Ovary (tissue), 3 donors: Measurements from ENCODE around the gene C6orf47.

Experiments
- CTCF ChIP-seq, 3 donors: fragments of 450-650 bp in 2 of 3; fragments of 200-600 bp in 1 of 3; IDR thresholded peaks; one replicate each; pipeline versions ENCODE4 v1.5.1 to v1.8.0; 2016 to 2022; ENCODE audit warnings: antibody characterized with exemption in 3 of 3, mild to moderate bottlenecking in 1 of 3
- EP300 ChIP-seq: sonication (generic); formaldehyde crosslinking; IDR thresholded peaks from one replicate; pipeline ENCODE4 v1.6.1; 2017; ENCODE audit warnings: antibody characterized with exemption
- POLR2A ChIP-seq: fragments of 450-650 bp; IDR thresholded peaks from one replicate; pipeline ENCODE4 v1.6.1; 2017; ENCODE audit warnings: antibody characterized with exemption, mild to moderate bottlenecking, moderate library complexity
- donor health status: DM: no; HTN: no; CAD: no.

DNA sequence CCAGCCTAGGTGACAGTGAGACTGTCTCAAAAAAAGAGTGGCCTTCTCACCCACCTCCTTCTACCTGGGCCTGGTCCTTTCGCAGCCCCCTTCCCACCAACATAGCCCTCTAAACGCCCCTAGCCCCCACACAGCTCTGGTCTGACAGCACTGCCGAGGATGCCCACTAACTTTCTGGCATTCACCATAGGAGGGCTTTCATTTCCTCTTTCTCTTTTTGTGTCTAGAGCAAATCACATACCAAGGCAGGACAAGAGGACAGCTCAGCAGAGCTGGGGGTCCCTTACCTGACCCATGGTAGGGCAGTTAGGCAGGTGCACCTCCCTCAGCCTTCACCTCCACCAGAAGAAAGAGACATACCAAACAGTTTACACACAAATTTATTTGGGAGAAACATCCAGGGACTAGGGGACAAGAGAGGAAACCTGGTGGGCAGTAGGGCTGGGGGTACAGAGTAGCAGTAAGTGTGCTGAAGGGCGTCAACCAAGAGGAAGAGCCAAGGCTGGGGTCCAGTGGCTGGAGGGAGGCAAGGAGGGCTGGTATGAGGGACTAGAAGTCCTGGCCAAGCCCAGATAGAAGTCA lies 15.8 kb upstream of the C6orf47 start:
- TF ChIP-seq CTCF (IDR thresholded peaks at IDR 0.05) (no peak), EP300 (no peak), POLR2A (no peak)
